Ovary (tissue), 9 donors: Measurements from ENCODE around the gene MAPK6. TPM values are rescaled to one million over a fixed set of nuclear protein-coding genes. Genes with fewer than 3 reads are reported as not detected.

Experiments used
- DNase-seq, 5 donors: peaks; one replicate each; pipeline ENCODE4 v3.0.0-alpha.2; 2019 to 2020
- H3K27ac ChIP-seq, 2 donors: fragments of 200-600 bp; one replicate each; pipeline versions ENCODE4 v1.5.1 to v1.8.0; 2019 to 2022
- H3K27me3 ChIP-seq: fragments of 200-600 bp; one replicate; pipeline ENCODE4 v1.8.0; 2022
- H3K36me3 ChIP-seq: fragments of 200-600 bp; sonication (generic); one replicate; pipeline ENCODE4 v1.5.1; 2019
- H3K4me1 ChIP-seq: one replicate; pipeline ENCODE4 v1.8.1; 2013; ENCODE audit warnings: mild to moderate bottlenecking, moderate library complexity; ENCODE audit not compliant: insufficient read depth
- H3K4me3 ChIP-seq: fragments of 200-600 bp; sonication (generic); one replicate; pipeline ENCODE4 v1.5.1; 2017
- H3K9me3 ChIP-seq, 2 donors: fragments of 200-600 bp in 1 of 2; sonication (generic) in 1 of 2; one replicate each; pipeline versions ENCODE4 v1.5.1 to v1.8.1; 2013 to 2019; ENCODE audit warnings: mild to moderate bottlenecking in 1 of 2, moderate library complexity in 1 of 2
- EP300 ChIP-seq: sonication (generic); formaldehyde crosslinking; IDR thresholded peaks from one replicate; pipeline ENCODE4 v1.6.1; 2017; ENCODE audit warnings: antibody characterized with exemption
- POLR2A ChIP-seq: fragments of 450-650 bp; IDR thresholded peaks from one replicate; pipeline ENCODE4 v1.6.1; 2017; ENCODE audit warnings: antibody characterized with exemption, mild to moderate bottlenecking, moderate library complexity
- WGBS, 3 donors: extraction: QIAGEN DNeasy Blood & Tissue Kit in 1 of 3; methylation state at CpG; one replicate each; pipeline versions ENCODE4 v1.1.5 to v1.1.7; 2013 to 2017; 5-methylcytosine and 5-hydroxymethylcytosine counted together
- intact Hi-C, 4 donors: fragments of 100-400 bp; cut with DNase I; formaldehyde crosslinking; loops; one replicate each; pipeline versions ENCODE4 v1.11.0 to v1.15.1; 2022 to 2023
- polyA plus RNA-seq, 2 donors: library from polyadenylated mRNA; stranded (reverse); fragments of 200-250 nt in 1 of 2; fragments of 350-450 nt in 1 of 2; fragmentation: Illumina TruSeq in 1 of 2; extraction: RNeasy Lipid Tissue Mini Kit (QIAGEN cat#74804) in 1 of 2; gene quantifications; one replicate each; pipeline ENCODE4 v1.2.3, GENCODE V29; 2013 to 2014
- total RNA-seq, 7 donors: library from RNA; depleted of rRNA in 2 of 7; stranded (reverse); fragments of >200 nt in 2 of 7; fragmentation: NEBNext Ultra II Directional in 3 of 7; extraction: Animal tissue kit (Norgen Biotek cat#: 25700) in 3 of 7; gene quantifications; one replicate each; pipeline versions ENCODE4 v1.1.0 to v1.2.4, GENCODE V29; 2016 to 2023
- TF ChIP-seq, protein P1 (sequence below), 3 donors: fragments of 450-650 bp in 2 of 3; fragments of 200-600 bp in 1 of 3; IDR thresholded peaks; one replicate each; pipeline versions ENCODE4 v1.5.1 to v1.8.0; 2016 to 2022; ENCODE audit warnings: antibody characterized with exemption in 3 of 3, mild to moderate bottlenecking in 1 of 3
- donor health status: DM: no; HTN: no; CAD: no; lungs with moderate emphysema.
- donor health status: DM: no; HTN: no; CAD: no.
- donor health status: Bipolar disorder and iron deficiency.
- donor health status: DM: yes; HTN: yes; CAD: no.
- donor health status: DM: no; HTN: no; CAD: no.
- donor health status: DM: yes; HTN: yes; CAD: no.

The MAPK6 gene
- total and polyA plus RNA-seq, 9 donors, result 5.9 to 24.5 (median 19.8) TPM

DNA sequence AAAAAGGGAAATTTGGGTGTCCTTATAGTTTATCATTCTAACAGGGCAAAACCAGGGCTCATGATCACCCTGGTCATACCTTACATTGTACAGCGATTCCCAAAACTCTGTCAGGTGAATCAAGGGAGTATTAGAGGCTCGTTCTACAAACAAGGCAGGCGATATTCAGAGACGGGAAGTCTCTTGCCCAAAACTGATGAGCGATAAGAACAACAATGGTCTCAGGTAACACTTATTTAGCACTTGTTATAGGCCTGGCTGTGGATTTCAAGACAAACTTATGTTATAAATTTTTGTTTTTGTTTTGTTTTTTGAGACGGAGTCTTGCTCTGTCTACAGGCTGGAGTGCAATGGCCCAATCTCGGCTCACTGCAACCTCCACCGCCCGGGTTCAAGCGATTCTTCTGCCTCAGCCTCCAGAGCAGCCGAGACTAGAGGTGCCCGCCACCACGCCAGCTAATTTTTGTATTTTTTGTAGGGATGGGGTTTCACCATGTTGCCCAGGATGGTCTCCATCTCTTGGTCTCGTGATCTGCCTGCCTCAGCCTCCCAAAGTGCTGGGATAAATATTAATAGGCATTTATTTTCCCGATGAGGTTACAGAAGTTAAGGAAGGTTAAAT, 80.7 kb downstream of the MAPK6 start:
- Histone ChIP-seq H3K4me3 (no peak overlapping the region), H3K4me1 (peaks cover 9% of the 10 kb centered on the region), H3K9me3 (no peaks in the 10 kb centered on the region), H3K27me3 (no peaks in the 10 kb centered on the region), H3K36me3 (no peaks in the 10 kb centered on the region), H3K27ac (no peak overlapping the region)
- no peak for DNase-seq
- 95 to 96% (median 96%) methylated on average over 15 of the region's 15 CpGs for WGBS, 3 donors
- no peak for TF ChIP-seq POLR2A
- TF ChIP-seq, protein P1, sequence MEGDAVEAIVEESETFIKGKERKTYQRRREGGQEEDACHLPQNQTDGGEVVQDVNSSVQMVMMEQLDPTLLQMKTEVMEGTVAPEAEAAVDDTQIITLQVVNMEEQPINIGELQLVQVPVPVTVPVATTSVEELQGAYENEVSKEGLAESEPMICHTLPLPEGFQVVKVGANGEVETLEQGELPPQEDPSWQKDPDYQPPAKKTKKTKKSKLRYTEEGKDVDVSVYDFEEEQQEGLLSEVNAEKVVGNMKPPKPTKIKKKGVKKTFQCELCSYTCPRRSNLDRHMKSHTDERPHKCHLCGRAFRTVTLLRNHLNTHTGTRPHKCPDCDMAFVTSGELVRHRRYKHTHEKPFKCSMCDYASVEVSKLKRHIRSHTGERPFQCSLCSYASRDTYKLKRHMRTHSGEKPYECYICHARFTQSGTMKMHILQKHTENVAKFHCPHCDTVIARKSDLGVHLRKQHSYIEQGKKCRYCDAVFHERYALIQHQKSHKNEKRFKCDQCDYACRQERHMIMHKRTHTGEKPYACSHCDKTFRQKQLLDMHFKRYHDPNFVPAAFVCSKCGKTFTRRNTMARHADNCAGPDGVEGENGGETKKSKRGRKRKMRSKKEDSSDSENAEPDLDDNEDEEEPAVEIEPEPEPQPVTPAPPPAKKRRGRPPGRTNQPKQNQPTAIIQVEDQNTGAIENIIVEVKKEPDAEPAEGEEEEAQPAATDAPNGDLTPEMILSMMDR (IDR thresholded peaks at IDR 0.05), result no peak
- intact Hi-C loops, result no loop called here

DNA sequence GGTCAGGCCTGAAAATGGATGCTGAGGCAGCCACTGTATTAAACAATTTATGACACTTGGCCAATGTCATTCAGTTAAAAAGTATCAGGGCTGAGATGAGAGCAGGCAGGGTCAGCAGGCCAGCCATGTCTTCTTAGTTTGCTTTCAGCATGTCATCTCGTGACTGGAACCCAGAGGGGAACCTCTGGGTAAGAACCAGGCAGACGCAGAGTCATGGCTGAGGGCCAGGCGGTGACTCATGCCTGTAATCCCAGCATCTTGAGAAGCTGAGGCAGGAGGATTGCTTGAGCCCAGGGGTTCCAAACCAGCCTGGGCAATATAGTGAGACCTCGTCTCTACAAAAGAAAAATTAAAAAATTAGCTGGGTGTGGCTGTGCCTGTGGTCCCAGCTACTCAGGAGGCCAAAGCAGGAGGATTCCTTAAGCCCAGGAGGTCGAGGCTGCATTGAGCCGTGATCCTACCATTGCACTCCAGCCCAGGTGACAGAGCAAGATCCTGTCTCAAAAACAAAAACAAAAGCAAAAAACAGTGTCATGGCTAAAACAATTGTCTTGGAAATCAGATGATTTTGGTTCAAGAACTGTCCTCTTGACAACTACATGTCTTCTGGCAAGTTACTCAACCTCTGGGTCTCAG, 81.9 kb downstream of the MAPK6 start:
- DNase-seq, result peak; percentile 59 to 79 (median 68)

DNA sequence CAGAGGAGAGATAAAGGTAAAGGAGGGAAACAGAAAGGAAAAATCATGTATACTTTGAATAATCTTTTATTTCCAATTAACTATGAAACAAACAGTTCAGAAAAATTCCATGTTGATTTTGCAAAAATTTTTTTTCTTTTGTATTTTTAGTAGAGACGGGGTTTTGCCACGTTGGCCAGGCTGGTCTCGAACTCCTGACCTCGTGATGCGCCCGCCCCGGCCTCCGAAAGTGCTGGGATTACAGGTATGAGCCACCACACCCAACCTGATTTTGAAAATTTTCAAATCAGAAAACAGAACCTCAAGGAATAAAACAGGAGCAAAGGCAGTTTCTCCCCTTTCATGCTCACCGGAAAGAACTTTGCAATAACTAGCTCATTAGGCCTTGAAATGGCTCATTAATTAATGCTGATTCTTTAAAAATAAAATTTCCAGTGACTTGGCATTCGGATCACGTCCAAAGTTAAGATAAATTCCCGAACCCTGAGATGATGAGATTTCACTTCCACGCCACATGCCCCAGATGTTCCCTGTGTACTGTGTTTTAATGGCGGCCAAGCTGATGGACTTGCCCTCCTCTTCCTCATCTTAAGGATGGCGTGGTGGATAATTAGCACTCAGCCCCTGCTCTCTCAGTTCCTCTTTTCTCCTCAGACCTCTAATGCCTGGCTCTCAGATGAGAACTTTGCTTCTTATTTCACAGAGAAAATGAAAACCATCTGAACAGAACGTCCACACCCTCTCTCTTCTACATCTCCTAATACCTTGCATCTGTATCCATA, 82.7 kb downstream of the MAPK6 start:
- Histone ChIP-seq H3K27ac (no peak overlapping the region), H3K36me3 (no peaks in the 10 kb centered on the region), H3K27me3 (no peaks in the 10 kb centered on the region), H3K4me1 (peaks cover 2% of the 10 kb centered on the region), H3K9me3 (no peaks in the 10 kb centered on the region), H3K4me3 (no peak overlapping the region)
- TF ChIP-seq, protein P1 (IDR thresholded peaks at IDR 0.05), result no peak
- TF ChIP-seq POLR2A (no peak), EP300 (no peak)
- WGBS, 3 donors, result 93 to 96% (median 94%) methylated on average over 16 of the region's 16 CpGs
- intact Hi-C loops, result no loop called here
- no peak for DNase-seq

More for the DNA sequence above, 81.9 kb downstream of the MAPK6 start:
- WGBS, 3 donors, result 64 to 70% (median 67%) methylated on average over 6 of the region's 6 CpGs
- H3K36me3 ChIP-seq, result no peaks in the 10 kb centered on the region
- TF ChIP-seq POLR2A (no peak), EP300 (no peak)
- TF ChIP-seq, protein P1 (IDR thresholded peaks at IDR 0.05), result no peak
- no peaks in the 10 kb centered on the region for H3K27me3 ChIP-seq
- H3K4me1 ChIP-seq, result peaks cover 2% of the 10 kb centered on the region
- intact Hi-C loops, result no loop called here
- no peak overlapping the region for H3K27ac ChIP-seq
- no peaks in the 10 kb centered on the region for H3K9me3 ChIP-seq
- H3K4me3 ChIP-seq, result no peak overlapping the region

DNA sequence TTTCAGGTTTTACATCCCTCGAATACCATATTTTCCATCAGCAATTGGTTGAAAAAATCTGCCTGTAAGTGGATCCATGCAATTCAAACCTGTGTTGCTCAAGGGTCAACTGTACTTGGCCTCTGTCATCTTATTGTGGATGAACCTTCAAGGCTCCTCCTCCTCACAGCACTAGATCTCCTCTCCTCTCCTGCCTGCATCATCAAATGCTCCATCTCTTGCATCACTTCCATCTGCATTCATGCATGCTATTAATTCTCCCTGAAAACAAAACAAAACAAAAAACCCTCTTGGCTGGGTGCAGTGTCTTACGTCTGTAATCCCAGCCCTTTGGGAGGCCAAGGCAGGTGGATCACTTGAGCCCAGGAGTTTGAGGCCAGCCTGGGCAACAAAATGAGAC, 83.4 kb downstream of the MAPK6 start:
- Histone ChIP-seq H3K36me3 (no peaks in the 10 kb centered on the region), H3K27me3 (no peaks in the 10 kb centered on the region), H3K4me3 (no peak overlapping the region), H3K9me3 (no peaks in the 10 kb centered on the region), H3K4me1 (peaks cover 2% of the 10 kb centered on the region), H3K27ac (no peak overlapping the region)
- no peak for DNase-seq
- 77 to 85% (median 84%) methylated on average over 2 of the region's 2 CpGs for WGBS, 3 donors
- TF ChIP-seq, protein P1 (IDR thresholded peaks at IDR 0.05), result no peak
- no peak for TF ChIP-seq POLR2A
- TF ChIP-seq EP300, result no peak
- intact Hi-C loops, result no loop called here
